ENCODE results near the gene KHK.
"Not testable (repeated sequence)": the region's sequence is repeated elsewhere in the genome, so short reads cannot be mapped to it uniquely, and the experiment has no call there.

KHK gene

DNA sequence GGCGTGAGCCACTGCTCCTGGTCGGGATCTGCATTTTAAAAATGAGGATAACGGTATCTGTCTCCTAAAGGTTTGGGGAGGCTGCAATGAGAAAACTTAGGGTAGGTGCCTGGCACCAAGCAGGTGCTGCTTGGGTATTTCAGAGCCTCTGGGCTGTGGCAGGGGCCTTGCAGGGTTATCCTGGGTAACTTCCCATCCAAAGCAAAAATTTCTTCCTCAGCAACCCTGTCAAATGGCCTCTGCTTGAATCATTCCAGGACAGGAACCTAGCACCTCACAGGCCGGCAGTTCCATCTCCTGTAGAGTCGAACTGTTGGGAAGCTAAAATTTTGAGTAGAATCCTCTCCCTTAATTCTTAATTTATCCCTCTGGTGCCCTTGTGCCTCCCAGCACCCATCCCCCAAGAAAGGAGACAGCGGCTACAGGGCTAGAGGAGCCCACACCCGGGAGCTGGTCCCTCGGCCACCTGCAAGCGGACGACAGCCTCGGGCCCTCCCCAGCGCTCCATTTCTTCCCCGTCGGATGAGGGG lies 31.5 kb downstream of the KHK start:
- TF ChIP-seq, protein P1, sequence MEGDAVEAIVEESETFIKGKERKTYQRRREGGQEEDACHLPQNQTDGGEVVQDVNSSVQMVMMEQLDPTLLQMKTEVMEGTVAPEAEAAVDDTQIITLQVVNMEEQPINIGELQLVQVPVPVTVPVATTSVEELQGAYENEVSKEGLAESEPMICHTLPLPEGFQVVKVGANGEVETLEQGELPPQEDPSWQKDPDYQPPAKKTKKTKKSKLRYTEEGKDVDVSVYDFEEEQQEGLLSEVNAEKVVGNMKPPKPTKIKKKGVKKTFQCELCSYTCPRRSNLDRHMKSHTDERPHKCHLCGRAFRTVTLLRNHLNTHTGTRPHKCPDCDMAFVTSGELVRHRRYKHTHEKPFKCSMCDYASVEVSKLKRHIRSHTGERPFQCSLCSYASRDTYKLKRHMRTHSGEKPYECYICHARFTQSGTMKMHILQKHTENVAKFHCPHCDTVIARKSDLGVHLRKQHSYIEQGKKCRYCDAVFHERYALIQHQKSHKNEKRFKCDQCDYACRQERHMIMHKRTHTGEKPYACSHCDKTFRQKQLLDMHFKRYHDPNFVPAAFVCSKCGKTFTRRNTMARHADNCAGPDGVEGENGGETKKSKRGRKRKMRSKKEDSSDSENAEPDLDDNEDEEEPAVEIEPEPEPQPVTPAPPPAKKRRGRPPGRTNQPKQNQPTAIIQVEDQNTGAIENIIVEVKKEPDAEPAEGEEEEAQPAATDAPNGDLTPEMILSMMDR (IDR thresholded peaks at IDR 0.05; ENCODE audit: borderline replicate concordance, insufficient read depth, low read depth, low read length) = no peak
- H3K4me3 ChIP-seq (ENCODE audit: low read depth, low read length) = no peak overlapping the region

DNA sequence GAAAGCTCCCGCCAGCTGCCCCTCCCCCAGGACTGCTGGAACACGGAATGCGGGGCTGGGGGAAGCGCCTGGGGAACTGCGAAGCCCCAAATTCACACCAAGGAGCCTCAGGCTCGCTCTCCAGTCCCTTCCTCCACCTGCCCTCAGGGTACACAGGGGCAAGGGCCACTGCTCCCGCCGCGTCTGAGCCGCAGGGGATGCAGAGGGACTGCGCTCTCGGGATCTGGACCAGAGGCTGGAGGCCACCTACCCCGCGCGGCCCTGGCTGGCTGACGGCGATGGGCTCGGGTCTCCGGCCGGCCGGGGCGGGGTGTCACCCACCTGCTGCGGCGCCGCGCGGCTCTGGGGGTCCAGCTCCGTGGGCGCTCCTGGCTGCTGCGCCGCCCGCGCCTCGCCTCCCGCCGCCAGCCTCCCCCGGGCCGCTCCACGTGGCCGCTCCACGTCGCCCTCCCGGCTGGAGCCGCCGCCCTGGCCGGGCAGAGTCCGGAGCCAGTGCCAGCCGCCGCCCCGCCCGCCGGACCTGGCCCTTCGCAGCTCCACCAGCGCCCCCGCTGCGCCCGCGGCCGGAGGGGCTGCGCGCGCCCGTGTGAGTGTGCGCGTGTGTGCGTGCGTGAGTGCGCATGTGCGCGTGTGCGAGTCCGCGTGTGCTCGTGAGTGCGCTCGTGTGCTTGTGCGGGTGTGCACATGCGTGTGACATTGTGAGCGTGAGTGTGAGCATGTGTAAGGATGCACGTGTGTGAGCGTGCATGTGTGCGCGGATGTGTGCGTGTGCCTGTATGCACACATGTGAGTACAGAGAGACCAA lies 32.2 kb downstream of the KHK start, which contains the start of gene CGREF1:
Gene CGREF1, minus strand, starts transcription at position 604 of the 805 bp plus-strand sequence. CDS start 14,762 bp downstream, outside the sequence.
- TF ChIP-seq, protein P1 (IDR thresholded peaks at IDR 0.05; ENCODE audit: borderline replicate concordance, insufficient read depth, low read depth, low read length) = no peak

DNA sequence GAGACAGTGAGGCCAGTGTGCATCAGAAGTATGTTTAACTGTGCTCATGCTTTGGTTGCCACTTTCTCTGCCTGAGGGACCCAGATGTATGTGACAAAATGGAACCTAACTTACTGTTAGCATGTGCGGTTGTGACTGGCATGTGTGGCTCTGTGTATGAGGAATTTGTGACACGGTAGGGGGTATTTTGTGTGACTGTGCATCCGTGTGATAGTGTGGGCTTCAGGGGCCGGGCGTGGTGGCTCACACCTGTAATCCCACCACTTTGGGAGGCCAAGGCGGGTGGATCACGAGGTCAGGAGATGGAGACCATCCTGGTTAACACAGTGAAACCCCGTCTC lies 32.7 kb downstream of the KHK start:
- not testable (repeated sequence) for H3K4me3 ChIP-seq (ENCODE audit: low read depth, low read length)

More for the DNA sequence above, 32.2 kb downstream of the KHK start, which contains the start of gene CGREF1:
- H3K4me3 ChIP-seq (ENCODE audit: low read depth, low read length) = no peak within 1 kb of the TSS

DNA sequence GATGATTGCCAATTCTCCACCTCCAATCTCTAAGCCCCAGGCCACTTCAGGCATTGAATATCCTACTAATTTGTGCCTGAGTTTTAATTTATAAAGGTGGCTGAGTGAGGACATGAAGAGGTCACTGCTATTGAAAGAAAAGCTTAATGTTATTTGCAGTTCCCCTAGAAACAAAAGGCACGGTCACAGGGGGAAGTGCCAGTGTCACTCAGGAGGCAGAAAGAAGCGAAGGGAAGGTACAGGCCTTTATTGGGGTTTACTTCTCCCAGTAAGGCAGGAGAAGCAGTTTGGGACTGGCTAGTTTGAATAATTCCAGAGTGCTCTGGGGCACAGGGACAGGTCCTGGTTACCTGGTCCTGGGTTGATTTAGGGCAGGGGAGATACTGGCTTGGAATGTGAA lies 35.3 kb downstream of the KHK start:
- TF ChIP-seq, protein P1 (IDR thresholded peaks at IDR 0.05; ENCODE audit: borderline replicate concordance, insufficient read depth, low read depth, low read length) = no peak
- H3K4me3 ChIP-seq (ENCODE audit: low read depth, low read length) = no peak overlapping the region

DNA sequence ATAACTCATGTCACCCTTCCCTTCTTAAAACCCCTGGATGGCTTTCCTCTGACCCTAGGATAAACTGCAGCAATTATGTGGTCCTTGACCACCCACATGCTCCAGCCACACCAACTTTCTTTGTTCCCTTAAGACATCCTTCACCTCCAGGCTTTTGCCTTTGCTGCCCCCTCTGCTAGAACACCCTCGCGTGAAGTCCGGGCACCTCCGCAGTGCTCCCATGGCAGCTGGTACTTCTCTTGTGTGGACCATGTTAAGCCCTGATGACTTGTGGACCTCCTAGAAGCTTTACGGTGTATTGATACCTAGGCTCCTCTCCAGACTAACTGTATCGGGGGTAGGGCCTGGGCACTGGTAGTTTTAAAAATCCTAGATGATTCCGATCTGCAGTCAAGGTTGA lies 36.2 kb downstream of the KHK start:
- TF ChIP-seq, protein P1 (IDR thresholded peaks at IDR 0.05; ENCODE audit: borderline replicate concordance, insufficient read depth, low read depth, low read length) = no peak
- H3K4me3 ChIP-seq (ENCODE audit: low read depth, low read length) = no peak overlapping the region

DNA sequence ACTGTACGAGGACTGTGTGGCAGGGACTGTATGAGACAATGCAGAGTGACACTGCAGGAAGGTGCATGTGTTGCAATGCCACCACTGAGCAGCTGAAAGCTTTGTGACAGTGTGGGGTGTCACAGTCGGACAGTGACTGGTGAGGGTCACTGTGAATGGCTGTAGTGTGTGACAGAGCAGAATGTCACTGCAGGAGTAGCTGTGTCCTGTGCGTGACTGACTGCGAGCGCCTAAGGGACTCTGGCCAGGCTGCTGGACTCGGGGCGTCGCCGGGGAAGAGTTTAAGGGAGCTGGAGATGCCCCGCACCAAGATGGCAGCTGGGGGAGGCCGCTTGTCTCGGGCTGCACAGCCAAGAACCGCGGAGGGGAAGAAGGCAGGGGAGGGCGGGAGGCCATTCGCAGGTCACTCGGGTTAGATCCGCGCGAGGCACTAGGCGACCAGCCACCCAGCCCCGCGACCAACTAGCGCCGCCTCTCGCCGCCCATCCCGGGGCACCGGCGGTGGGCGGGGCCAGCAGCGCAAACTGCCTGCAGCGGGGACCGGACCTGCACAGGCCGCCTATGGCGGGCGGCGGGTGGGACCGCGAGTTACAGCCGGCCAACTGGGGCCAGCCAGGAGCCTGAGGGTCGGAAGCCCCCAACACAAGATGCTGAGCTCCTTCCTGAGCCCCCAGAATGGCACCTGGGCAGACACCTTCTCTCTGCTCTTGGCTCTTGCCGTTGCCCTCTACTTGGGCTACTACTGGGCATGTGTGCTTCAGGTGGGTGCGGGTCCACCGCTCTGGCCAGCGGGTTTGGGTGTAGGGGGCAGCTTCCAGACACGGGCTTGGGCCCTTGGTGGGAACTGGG lies 37.0 kb downstream of the KHK start, which contains the start of gene ABHD1:
Gene ABHD1, plus strand, starts transcription at position 514 of the 849 bp plus-strand sequence. Its CDS starts 134 bp downstream, at position 648.
- H3K4me3 ChIP-seq (ENCODE audit: low read depth, low read length) = peak within 1 kb of the TSS; percentile 49

DNA sequence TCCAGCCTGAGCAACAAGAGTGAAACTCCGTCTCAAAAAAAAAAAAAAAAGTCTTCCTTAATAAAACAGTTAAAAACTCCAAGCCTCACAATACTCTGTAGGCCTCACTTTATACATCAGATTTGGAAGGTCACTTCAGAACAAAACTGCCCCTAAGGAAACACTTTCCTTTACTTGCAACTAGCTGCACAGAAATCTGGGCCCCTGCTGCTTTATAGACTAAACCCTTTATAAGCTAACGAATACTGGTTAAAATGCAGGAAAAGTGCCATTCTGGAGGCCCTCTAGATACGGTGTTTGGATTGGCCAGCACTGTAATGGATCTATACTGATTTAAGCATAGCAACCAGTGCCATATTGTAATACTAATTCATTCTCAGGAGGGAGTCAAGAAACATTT lies 38.5 kb downstream of the KHK start:
- TF ChIP-seq, protein P1 (IDR thresholded peaks at IDR 0.05; ENCODE audit: borderline replicate concordance, insufficient read depth, low read depth, low read length) = no peak
- H3K4me3 ChIP-seq (ENCODE audit: low read depth, low read length) = no peak overlapping the region

More for the DNA sequence above, 37.0 kb downstream of the KHK start, which contains the start of gene ABHD1:
- TF ChIP-seq, protein P1 (IDR thresholded peaks at IDR 0.05; ENCODE audit: borderline replicate concordance, insufficient read depth, low read depth, low read length) = no peak
